NCI-H345 (cell line): ENCODE measurements around the gene SYNJ2.

Source experiments
- DNase-seq: peaks from one replicate; lab custom pipeline; 2025; lab: John Stamatoyannopoulos, UW

SYNJ2 gene

DNA sequence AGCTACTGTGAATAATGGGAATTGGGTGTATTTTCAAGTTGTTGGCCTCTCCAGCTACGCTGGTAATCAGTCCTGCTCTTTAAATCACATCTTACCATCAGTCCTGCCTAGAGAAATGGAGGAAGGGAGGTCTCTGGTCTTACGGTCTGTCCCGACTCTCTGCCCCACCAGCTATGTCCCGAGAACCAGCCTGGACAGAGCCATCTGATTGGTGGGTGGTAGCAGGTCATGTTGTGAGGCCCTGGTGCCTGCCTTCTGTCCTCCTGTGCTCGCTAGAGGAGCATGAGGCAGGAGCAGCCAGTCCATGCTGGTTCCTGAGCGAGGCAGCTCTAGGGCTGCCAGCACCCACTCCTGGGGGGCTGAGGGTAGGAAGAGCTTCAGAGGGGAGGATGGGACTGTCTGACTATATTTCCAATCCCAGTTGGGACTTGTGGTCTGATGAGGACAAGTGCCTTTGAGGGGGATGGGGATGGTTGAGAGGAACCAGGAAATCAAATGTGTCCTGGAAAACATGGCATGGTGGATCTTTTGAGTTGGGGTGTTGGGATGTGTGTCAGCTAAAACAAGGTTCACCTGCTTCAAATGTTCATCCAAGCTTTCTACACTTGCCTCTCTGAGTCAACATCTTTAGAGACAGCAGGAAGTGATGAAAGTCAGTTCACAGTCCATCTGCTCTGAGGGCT lies 33.0 kb downstream of the SYNJ2 start:
- DNase-seq: no peak

DNA sequence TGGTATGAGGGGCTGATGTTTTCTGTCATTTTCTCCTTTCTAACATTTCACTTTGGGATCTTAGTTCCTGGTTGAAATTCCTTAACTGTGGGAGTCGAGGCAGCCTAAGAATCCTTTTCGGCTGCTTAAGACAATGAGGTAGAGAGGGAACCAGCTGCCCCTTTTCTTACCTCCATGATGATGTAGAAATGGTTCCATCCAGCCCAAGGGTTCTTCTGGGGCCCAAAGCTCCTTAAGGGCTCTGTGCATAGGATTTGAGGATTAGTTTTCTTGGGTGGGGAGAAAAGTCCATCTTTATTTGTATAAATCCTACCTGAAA lies 33.5 kb downstream of the SYNJ2 start:
- DNase-seq: no peak

DNA sequence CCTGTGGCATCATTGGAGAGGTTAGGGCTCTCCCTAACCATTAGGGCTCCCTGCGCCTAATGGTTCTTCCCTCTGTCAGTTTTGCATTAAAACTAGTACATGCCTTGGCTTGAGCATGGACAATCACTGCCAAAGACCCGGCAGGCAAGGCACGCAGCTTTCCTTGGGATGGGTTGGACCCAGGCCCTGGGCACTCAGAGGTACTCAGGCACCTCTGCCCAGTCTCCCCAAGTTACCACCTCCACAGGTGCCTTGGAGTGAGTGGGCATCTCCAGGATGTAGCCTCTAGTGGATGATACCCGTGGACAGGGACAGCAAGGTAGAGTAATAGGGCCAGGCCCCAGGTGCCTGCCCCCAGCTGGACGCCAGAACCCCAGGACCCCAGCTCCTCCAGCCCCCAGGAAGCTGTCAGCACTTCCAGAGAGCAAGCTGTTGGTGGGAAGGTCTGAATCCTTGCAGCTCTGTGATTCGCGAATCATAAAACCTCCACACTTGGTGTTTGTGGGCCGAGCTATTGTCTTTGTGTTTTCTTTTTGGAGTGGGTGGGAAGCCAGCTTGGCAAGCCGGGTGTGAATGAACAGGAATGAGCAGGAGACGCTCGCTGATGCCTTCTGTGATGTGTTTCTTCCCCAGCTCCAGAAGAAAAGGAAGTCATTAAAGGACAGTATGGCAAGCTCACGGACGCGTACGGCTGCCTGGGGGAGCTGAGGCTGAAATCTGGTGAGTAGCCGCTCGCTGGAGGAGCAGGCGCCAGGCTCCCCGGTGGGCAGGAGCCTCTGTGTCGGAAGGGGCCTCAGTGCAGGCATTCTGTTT lies 35.1 kb downstream of the SYNJ2 start:
- no peak for DNase-seq

DNA sequence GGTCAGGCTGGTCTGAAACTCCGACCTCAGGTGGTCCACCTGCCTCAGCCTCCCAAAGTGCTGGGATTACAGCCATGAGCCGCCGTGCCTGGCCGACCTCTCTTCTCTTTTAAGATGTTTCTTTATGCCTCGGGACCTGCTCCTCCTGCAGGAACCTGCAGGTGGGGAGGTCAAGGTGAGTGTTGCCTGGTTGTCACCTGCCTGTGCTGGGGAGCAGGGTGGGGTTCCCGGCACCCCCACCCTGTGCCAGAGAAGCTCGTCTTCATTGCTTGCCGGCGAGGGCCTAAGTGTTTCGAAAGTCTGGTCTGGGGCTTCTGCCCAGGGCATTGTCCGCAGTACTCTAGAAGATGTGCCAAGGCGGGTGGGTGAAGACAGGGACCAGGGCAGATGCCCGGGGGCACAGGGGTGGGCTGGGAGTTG lies 36.0 kb downstream of the SYNJ2 start:
- DNase-seq: no peak

DNA sequence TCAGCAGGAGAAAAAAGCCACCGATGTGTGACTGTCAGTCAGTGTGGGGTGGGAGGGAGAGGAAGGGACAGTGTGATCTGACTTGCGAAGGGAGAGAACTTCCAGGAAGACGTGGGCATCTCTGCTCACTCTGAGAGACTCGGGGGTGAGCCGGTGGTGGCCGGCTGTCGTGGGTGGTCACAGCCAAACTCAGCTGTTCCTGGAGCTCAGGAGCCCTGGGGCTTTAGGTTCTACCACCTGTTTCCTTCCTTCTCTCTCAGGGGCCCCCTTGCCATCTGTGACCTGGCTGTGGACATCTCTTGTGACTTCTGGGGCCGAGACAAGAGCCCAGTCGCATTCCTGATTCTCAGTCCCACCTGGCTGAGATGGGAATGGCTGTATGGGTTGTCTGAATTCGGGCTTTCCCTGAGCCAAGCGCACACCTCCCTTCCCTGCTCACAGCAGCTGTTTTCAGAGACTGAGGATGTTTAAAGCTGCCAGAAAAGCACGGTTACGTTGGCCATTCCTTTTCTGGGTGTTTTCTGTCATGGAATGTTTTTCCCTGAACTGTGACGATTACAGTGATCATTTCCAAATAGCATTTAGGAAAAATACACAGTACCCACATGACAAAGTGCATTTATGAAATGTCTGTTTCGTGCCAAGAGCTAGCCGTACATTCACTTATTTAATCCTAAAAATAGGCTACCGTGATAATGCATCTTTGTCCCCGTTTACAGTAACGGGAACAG lies 36.5 kb downstream of the SYNJ2 start:
- DNase-seq: no peak

DNA sequence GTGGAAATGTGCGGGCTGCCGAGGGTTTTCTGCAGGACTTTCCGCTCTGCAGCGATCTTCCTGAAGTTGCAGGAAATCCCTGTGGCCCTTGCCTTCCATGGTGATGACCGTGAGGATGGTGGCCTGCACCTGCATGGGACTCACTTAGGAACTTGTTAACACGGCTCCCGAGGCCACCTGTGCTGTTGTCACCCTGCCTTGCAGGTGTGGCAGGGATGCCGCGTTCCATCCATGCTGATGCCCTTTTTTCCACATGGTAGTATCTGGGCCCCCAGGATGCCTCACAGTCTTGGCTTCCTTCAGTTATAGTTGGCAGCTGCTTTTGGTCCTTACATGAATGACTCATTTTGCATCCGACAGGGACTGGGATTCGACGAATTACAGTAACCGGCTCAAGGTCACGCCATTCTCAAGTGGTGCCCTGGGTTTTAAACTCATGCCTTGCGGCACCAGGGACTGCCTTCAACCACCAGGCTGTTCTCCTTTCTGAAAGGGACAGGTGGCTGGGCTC lies 37.2 kb downstream of the SYNJ2 start:
- no peak for DNase-seq

DNA sequence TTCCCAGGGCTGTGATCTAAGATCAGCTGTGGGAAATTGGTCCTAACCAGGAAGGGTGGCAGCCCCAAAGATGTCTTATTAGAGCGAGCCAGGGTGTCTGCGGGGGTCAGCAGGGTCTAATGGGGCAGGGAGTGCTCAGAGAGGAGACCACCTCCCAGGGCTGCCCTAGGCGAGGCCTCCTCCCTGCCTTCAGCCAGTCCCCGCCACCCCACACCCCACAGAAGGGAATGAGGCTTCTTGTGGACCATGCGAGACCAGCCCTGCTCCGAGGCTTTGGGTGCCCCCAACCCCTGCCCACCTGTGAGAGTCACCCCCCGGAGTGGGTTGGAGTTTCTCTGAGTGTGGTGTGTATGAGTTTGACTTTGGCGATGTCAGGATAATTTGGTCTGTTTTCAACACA lies 37.8 kb downstream of the SYNJ2 start:
- DNase-seq: no peak

DNA sequence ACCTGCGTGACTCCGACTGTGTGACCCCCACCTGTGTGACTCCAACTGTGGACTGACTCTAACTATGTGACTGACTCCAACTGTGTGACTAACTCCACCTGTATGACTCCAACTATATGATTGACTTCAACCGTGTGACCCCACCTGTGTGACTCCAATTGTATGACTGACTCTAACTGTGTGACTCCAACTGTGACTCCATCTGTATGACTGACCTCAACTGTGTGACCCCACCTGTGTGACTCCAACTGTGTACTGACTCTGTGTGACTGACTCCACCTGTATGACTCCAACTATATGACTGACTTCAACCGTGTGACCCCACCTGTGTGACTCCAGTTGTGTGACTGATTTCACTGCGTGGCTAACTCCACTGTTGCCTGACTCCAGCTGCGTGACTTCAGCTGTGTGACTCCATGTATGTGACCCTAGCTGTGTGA lies 38.6 kb downstream of the SYNJ2 start:
- no peak for DNase-seq

DNA sequence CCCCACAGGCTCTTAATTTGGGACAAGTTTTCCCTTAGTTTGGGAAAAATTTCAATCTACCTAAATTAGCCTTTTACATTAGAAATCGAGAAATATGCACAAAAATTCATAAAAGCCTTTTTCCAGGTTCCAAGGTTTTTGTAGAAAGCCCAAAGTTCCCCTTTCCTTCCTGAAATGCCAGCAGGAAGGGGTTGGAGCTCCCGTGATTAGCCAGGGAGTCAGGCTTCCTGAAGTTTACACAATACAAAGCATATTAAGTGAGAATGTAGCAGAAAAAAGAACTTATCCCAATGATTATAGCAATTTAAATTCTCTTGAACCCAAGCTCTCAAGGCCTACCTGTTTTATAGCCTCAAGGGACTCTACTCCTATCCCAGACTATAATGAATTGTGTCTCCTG lies 39.1 kb downstream of the SYNJ2 start:
- no peak for DNase-seq

DNA sequence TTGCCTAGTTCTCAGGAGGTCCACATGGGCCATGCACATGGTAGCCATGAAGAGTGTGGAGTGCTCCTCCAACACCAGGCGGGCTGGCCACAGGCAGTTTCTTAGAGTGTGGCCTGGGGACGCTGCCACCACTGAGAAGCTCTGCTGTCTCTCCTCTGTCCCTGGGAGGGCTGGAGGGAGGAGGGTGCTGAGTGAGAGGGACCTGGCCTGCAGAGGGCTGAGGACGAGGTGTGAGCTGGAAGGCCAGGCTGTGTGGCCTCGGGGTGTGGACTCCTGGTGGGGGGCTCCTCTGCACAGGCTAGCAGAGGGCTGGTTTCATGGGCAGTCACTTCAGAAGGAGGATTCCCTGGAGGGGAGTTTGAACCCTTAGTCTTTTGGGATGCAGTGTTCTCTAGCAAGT lies 39.7 kb downstream of the SYNJ2 start:
- DNase-seq: no peak

DNA sequence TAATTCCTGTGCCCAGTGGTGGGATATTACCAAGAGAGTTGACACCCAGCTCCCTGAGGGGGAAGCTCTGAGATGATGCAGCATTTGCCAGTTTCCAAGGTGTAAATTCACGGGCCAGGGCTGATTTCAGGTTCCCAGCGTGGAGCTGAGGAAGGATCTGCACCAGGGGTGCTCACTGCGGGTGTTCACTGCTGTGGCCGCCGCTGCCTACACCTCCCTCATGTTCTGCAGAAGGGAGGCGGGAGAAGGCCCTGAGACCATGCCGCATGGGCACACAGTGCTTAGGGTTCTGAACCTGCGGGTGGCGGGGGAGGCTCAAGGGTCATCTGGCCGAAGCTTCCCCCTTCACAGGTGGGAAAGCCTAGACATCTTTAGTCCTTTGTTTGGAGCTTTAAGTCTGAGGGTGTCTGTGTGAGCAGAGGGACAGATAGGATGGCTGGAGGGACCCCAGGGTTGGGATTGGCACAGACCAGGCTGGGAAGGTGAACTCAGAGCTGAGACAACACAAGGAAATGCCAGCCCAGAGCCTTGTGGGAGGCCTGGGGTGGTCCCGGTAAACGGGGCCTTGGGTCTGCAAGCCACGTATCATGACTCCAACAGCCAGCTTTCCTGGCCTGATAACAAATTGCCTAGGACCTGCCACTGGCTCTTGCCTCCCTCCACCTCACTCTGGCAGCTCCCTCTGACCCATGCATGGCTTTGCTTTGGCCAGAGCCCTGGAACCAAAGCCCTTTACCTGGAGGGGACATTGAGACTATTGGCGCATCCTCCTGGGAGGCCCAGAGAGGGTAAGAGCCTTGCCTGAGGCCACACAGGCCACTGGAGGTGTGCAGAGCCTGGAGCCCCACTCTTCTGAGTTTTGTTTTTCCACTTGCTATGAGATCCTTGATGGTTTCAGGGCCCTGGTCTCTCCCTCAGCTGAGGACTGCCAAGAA lies 40.4 kb downstream of the SYNJ2 start:
- DNase-seq: no peak

DNA sequence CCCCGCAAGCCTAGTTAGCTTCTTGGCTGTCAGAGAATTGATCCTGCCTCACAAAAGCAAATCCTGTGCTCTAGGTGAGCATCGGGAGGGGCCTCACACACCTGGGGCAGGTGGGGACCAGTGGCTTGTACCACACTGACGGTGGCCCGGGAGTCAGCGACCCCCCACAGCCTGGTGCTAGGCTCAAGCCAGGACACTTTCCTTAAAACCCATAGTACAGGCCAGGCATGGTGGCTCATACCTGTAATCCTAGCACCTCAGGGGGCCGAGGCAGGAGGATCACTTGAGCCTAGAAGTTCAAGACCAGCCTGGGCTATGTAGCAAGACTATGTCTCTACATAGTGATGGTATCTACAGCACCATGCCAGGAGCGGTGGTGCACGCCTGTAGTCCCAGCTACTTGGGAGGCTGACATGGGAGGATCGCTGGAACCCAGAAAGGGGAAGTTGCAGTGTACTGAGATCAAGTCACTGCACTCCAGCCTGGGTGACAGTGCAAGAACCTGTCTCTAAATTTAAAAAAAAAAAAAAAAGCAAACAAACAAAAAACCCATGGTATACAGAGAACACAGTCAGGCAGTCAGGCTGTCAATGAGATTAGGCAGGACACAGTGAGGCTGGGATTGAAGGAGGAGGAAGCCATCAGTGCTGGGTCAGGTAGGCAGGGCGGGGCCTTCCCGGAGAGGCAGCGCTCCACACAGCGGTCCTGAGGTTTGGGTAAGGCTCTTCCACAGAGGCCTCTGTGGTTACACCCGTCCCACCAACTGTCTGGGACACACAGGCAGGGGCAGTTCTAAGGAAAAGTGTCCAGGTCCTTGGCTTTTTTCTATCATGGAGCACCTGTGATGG lies 41.3 kb downstream of the SYNJ2 start:
- no peak for DNase-seq

DNA sequence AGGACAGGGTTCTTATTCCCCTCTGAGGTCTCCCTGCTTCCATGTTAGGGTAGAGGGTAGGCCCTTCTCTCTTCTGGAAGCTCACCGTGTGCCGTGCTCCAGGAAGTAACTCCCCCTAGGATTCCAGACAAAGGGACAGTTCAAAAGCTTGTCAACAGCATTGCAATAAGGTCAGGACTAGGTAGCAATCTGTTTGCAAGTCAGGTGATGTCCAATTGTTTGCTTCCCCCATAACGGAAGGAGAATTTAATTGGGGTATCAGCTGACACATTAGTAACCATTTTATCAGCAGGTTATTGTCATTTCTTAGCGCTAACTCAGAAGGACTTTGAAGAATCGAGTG lies 41.9 kb downstream of the SYNJ2 start:
- no peak for DNase-seq

DNA sequence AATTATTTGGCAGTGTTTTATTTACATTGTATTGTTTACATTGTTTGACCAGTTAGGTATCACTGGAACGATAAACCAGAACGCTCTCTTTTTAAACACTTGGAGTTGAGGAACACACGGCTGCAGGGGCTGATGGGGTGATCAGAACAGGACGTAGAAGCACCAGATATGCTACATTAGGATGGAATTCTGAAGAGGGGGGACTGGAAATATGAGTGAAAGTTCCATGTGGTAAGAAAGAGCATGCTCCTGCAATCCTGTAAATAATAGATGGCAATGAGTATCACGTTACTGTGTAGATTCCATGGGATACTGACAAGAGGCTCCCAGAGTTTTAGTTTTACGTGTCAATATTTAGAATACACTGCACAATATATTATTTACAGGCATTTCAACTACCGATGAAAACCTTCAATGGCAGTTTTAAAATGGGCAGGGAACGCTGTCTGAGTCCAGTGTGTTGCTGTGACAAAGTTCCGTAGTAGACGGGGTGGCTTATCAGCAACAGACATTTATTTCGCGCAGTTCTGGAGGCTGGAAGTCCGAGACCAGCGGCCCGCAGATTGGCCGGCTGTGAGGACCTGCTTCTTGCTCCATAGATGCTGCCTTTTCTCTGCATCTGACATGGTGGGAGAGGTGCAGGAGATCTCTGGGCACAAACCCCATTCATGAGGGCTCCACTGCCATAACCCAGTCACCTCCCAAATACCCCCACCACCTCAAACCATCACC lies 43.1 kb downstream of the SYNJ2 start:
- no peak for DNase-seq

DNA sequence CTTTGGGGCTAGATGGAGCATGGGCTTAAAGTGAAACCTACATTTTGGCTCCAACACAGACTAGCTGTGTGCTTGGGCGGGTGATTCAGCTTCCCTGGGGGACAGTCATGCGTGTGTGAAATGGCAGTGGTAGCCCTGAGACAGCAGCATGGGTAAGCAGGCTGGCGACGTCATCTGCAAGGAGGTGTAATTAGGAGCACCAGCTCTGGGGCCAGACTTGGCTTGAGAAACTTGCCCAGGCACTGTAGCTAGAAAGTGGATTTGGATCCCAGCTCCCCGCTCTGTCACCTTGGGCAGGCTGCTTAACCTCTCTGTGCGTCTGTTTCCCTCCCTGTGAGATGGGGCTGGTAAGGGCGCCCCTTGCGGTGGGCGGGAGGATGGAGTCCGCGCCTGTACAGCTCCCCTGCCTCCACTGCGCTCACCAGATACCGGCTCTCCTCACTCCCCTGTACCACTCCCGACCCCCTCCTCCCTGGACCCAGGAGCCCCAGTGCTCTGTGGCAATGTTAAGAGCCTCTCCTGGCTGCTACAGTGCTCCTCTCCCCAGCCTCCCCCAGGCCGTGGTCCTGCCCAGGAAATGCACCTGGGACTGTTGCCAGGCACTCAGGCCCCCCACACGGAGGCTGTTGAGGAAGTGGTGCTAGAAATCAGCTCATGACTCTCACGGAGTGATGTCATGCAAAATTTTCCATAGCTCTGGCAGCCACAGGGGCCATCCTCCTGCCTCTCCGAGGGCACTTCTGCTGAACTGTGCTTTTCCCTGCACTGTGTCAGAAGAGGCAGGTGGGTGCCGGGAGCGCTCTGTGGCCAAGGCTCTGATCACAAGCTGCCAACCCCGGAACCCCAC lies 44.6 kb downstream of the SYNJ2 start:
- DNase-seq: peak; percentile 94

DNA sequence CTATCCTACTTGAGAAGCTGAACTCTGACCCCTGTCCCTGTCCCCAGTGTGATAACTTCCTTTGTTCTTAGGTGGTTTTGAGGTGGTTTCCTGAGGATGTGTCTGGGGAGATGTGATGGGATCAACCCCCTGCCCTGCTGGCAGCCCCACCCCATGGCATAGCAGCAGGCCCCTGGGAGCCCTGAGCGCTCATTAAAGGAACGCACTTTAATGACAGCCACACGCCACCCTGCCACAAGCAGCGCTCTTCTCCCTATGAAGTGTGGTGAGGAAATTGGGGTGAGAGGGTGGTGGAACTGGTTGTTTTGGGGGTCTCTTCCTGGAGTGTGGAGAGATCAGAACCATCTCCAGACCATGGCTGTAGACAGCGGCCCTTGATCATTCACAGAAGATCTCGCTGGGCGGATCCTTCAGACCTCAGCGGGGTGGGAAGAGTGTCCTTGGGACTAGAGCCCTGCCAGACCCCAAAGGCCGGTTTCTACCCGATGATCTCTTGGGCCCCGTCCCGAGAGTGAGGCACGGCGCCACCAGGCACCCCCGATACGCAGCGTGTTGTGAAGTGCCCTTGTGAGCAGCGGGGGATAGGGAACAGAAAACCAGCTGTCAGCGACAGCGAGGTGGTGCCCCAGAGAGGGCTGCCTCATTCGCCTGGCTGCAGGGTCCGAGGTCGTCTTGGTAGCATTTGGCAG lies 45.4 kb downstream of the SYNJ2 start:
- no peak for DNase-seq

DNA sequence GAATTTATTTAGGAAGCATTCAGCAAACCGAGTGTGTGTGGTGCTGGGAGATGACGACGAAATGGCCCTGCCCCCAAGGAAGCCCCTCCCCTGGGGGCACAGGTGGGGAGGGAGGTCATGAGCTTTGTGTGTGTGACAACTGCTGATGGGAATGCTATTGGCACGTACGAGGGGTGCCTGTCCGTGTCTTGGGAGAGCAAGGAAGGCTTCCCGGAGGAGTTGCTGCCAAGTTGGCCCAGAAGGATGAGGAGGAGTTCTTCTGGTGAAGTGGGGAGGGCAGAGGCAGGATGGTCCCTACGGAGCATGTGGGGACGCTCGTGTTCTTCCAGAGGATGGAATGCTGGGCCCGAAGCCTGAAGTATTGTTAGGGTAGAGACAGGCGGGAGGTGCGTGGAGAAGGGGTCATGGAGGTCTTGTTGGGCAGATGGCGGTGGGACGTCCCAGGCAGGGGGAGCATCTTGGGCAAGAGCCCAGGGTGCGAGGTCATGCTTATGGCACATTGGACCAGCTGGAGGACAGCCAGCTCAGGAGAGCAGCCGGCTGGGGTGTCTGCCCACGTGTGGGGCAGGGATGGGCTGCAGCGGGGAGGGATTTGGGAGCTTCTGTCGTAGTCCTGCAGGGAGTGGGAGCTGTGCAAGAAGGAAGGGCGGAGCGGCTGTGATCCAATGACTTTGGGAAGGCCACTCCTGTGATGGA lies 46.1 kb downstream of the SYNJ2 start:
- no peak for DNase-seq

DNA sequence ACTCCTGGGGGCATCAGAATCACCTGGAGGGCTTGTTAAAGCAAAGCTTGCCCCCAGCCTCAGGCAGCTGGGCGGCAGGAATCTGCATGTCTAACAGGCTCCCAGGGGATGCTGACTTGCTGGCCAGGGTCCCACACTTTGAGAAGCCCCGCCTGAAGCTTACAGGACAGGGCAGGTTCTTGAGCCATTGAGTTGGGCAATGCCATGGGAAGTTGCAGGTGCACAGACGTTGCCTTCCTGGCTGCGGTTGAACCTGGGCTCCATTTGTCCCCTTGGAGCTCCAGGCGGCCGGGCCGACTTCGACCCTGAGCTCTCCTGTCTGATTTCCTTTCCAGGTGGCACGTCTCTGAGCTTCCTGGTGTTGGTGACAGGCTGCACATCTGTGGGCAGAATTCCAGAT lies 46.8 kb downstream of the SYNJ2 start:
- DNase-seq: no peak
